GM12878 (cell line): ENCODE results near the gene PHYH. TPM values are rescaled to one million over a fixed set of nuclear protein-coding genes. Genes with fewer than 3 reads are reported as not detected.

Experiments used
- BHLHE40 ChIP-seq, 2 experiments: fragments of 450-650 bp in 1 of 2; IDR thresholded peaks; 2 replicates each; pipeline ENCODE4 v1.6.1; 2011 to 2017; ENCODE audit warnings: low read depth in 2 of 2, borderline replicate concordance in 1 of 2, improper control_type of control experiment in 1 of 2, low read length in 1 of 2, mild to moderate bottlenecking in 1 of 2
- DPF2 ChIP-seq: fragments of 450-650 bp; IDR thresholded peaks from 2 replicates; pipeline ENCODE4 v1.6.1; 2017; ENCODE audit warnings: mild to moderate bottlenecking
- EGR1 ChIP-seq, 2 experiments: IDR thresholded peaks; 1 replicate in 1 of 2; 2 replicates in 1 of 2; pipeline ENCODE4 v1.6.1; 2011 to 2012; ENCODE audit warnings: low read depth in 2 of 2, low read length in 2 of 2, borderline replicate concordance in 1 of 2, mild to moderate bottlenecking in 1 of 2, moderate library complexity in 1 of 2
- IRF4 ChIP-seq: IDR thresholded peaks from 2 replicates; pipeline ENCODE4 v1.6.1; 2011; ENCODE audit warnings: low read depth, low read length
- JUNB ChIP-seq: IDR thresholded peaks from 2 replicates; pipeline ENCODE4 v1.6.1; 2016; ENCODE audit warnings: antibody characterized with exemption, mild to moderate bottlenecking
- KAT2A ChIP-seq: conservative IDR thresholded peaks from 2 replicates; pipeline ENCODE4 v1.6.1; 2011; ENCODE audit warnings: low read depth, low read length; ENCODE audit not compliant: control insufficient read depth
- KDM1A ChIP-seq: fragments of 200-600 bp; sonication (generic); IDR thresholded peaks from 2 replicates; pipeline ENCODE4 v1.6.1; 2016; ENCODE audit warnings: borderline replicate concordance
- MEF2B ChIP-seq: fragments of 450-650 bp; IDR thresholded peaks from 2 replicates; pipeline ENCODE4 v1.6.1; 2018; ENCODE audit warnings: mild to moderate bottlenecking, moderate library complexity; ENCODE audit not compliant: partially characterized antibody, poor library complexity, severe bottlenecking
- NFIC ChIP-seq: IDR thresholded peaks from 2 replicates; pipeline ENCODE4 v1.6.1; 2012; ENCODE audit warnings: low read depth, mild to moderate bottlenecking, inconsistent platforms, low read length, moderate library complexity
- NR2C1 ChIP-seq: fragments of 450-650 bp; IDR thresholded peaks from 2 replicates; pipeline ENCODE4 v1.6.1; 2017; ENCODE audit warnings: antibody characterized with exemption, mild to moderate bottlenecking, moderate library complexity
- NR2F1 ChIP-seq: fragments of 450-650 bp; conservative IDR thresholded peaks from 2 replicates; pipeline ENCODE4 v1.6.1; 2017; ENCODE audit warnings: mild to moderate bottlenecking
- RAD51 ChIP-seq: fragments of 450-650 bp; IDR thresholded peaks from 2 replicates; pipeline ENCODE4 v1.6.1; 2016; ENCODE audit warnings: moderate library complexity, mild to moderate bottlenecking, inconsistent platforms
- RELA ChIP-seq: fragments of 450-650 bp; IDR thresholded peaks from 2 replicates; pipeline ENCODE4 v1.8.0; 2014; ENCODE audit warnings: borderline replicate concordance; ENCODE audit not compliant: partially characterized antibody
- STAT1 ChIP-seq: fragments of 450-650 bp; conservative IDR thresholded peaks from 2 replicates; pipeline ENCODE4 v1.6.1; 2014; ENCODE audit warnings: antibody characterized with exemption, mild to moderate bottlenecking
- STAT3 ChIP-seq: IDR thresholded peaks from 2 replicates; pipeline ENCODE4 v1.6.1; 2011; ENCODE audit warnings: low read depth, low read length, improper control_type of control experiment
- SUPT20H ChIP-seq: IDR thresholded peaks from 2 replicates; pipeline ENCODE4 v1.6.1; 2011; ENCODE audit warnings: low read depth, mild to moderate bottlenecking, low read length, moderate library complexity, borderline replicate concordance; ENCODE audit not compliant: control insufficient read depth
- TCF7 ChIP-seq: IDR thresholded peaks from 2 replicates; pipeline ENCODE4 v1.6.1; 2014; ENCODE audit warnings: antibody characterized with exemption, borderline replicate concordance
- USF1 ChIP-seq: IDR thresholded peaks from 2 replicates; pipeline ENCODE4 v1.6.1; 2011; ENCODE audit warnings: borderline replicate concordance, low read depth, mild to moderate bottlenecking, moderate library complexity, mixed read lengths, low read length; ENCODE audit not compliant: insufficient read depth; ENCODE audit errors: extremely low read length
- ZBED1 ChIP-seq: IDR thresholded peaks from 2 replicates; pipeline ENCODE4 v1.6.1; 2016; ENCODE audit warnings: borderline replicate concordance
- ZBTB4 ChIP-seq: fragments of 450-650 bp; formaldehyde crosslinking; IDR thresholded peaks from 2 replicates; pipeline ENCODE4 v1.4.0; 2022; ENCODE audit warnings: mild to moderate bottlenecking, moderate library complexity
- ZNF217 ChIP-seq: fragments of 450-650 bp; IDR thresholded peaks from 2 replicates; pipeline ENCODE4 v1.6.1; 2017; ENCODE audit warnings: antibody characterized with exemption, mild to moderate bottlenecking
- ZNF274 ChIP-seq: IDR thresholded peaks from one replicate; pipeline ENCODE4 v1.8.0; 2011; ENCODE audit not compliant: insufficient read length, insufficient read depth
- polyA plus RNA-seq, 11 experiments: library from polyadenylated mRNA; depleted of rRNA in 4 of 11; unstranded in 6 of 11; stranded (reverse) in 5 of 11; fragments of >200 nt; fragmentation: Nextera tagmentation in 4 of 11; fragmentation: Illumina TruSeq in 1 of 11; extraction: Ambion mirVana in 4 of 11; extraction: Trizol in 1 of 11; gene quantifications; 1 replicate in 1 of 11; 2 replicates in 10 of 11; pipeline versions ENCODE4 v1.2.1 to v1.2.3, GENCODE V29; 2011 to 2016; ENCODE audit warnings: inconsistent platforms in 2 of 11, missing spikeins in 2 of 11, low read depth in 1 of 11
- total RNA-seq, 4 experiments: library from RNA; depleted of rRNA in 3 of 4; stranded (reverse); fragments of >200 nt in 3 of 4; fragmentation: Illumina TruSeq in 1 of 4; extraction: Trizol in 1 of 4; gene quantifications; 2 replicates each; pipeline versions ENCODE4 v1.2.1 to v1.2.3, GENCODE V29; 2013 to 2021
- TF ChIP-seq, protein P1 (sequence below): fragments of 450-650 bp; IDR thresholded peaks from 2 replicates; pipeline ENCODE4 v1.6.1; 2018; ENCODE audit warnings: borderline replicate concordance, mild to moderate bottlenecking; ENCODE audit not compliant: partially characterized antibody
- TF ChIP-seq, protein P2 (sequence below): fragments of 450-650 bp; IDR thresholded peaks from 2 replicates; pipeline ENCODE4 v1.6.1; 2017; ENCODE audit warnings: low read depth, mild to moderate bottlenecking, moderate library complexity

Gene PHYH
- total and polyA plus RNA-seq, 10 of the 15 experiments (the other 5 are each of a cell fraction or from before 2014, with no cell fraction given) = 3.2 to 10.3 (median 5.0) TPM

DNA sequence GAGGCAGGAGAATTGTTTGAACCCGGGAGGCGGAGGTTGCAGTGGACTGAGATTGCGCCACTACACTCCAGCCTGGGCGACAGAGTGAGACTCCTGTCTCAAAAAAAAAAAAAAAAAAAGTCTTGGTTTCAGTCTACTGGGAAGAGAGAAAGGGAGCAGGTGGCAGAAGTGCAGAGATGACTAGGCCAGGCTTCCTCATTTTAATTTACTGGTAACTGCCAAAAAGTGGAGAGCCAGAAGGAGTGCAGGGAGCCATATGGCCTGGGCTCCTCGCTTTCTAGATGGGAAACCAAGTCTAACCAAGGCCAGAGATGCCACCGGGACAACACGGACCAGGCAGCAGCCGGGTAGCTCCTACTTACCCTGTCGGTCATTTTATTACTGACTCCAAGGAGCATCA lies 36.0 kb upstream of the PHYH start (continued):
- TF ChIP-seq TCF7 (no peak), RELA (no peak), DPF2 (no peak), KDM1A (no peak), RAD51 (no peak), KAT2A (no peak), JUNB (peak; percentile 77), SUPT20H (no peak), NR2C1 (no peak), ZBTB4 (CRISPR knock-in tag) (no peak), USF1 (no peak), NR2F1 (0 out of 2 replicates have a peak, but pooled peaks have one; percentile 21), STAT3 (no peak), STAT1 (no peak), EGR1 (IDR thresholded peaks at IDR 0.05; ENCODE audit: borderline replicate concordance in 1 of 2, low read depth in 2 of 2, low read length in 2 of 2) (no peak), ZNF217 (no peak), ZBED1 (no peak), NFIC (no peak), MEF2B (no peak), ZNF274 (no peak), BHLHE40 (IDR thresholded peaks at IDR 0.05; ENCODE audit: borderline replicate concordance in 1 of 2, low read depth in 2 of 2, low read length in 1 of 2) (no peak), IRF4 (peak; percentile 86; the same call in 1 of the 2 replicates)
- TF ChIP-seq, protein P1, sequence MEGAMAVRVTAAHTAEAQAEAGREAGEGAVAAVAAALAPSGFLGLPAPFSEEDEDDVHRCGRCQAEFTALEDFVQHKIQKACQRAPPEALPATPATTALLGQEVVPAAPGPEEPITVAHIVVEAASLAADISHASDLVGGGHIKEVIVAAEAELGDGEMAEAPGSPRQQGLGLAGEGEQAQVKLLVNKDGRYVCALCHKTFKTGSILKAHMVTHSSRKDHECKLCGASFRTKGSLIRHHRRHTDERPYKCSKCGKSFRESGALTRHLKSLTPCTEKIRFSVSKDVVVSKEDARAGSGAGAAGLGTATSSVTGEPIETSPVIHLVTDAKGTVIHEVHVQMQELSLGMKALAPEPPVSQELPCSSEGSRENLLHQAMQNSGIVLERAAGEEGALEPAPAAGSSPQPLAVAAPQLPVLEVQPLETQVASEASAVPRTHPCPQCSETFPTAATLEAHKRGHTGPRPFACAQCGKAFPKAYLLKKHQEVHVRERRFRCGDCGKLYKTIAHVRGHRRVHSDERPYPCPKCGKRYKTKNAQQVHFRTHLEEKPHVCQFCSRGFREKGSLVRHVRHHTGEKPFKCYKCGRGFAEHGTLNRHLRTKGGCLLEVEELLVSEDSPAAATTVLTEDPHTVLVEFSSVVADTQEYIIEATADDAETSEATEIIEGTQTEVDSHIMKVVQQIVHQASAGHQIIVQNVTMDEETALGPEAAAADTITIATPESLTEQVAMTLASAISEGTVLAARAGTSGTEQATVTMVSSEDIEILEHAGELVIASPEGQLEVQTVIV = no peak
- TF ChIP-seq, protein P2, sequence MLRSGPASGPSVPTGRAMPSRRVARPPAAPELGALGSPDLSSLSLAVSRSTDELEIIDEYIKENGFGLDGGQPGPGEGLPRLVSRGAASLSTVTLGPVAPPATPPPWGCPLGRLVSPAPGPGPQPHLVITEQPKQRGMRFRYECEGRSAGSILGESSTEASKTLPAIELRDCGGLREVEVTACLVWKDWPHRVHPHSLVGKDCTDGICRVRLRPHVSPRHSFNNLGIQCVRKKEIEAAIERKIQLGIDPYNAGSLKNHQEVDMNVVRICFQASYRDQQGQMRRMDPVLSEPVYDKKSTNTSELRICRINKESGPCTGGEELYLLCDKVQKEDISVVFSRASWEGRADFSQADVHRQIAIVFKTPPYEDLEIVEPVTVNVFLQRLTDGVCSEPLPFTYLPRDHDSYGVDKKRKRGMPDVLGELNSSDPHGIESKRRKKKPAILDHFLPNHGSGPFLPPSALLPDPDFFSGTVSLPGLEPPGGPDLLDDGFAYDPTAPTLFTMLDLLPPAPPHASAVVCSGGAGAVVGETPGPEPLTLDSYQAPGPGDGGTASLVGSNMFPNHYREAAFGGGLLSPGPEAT = 0 out of 2 replicates have a peak, but pooled peaks have one; percentile 41
